GM03348 (cell line): ENCODE data around the gene POLG.

ENCODE experiments used
- DNase-seq: peaks from one replicate; pipeline ENCODE4 v3.0.0; 2012; ENCODE audit warnings: low spot score

POLG gene

DNA sequence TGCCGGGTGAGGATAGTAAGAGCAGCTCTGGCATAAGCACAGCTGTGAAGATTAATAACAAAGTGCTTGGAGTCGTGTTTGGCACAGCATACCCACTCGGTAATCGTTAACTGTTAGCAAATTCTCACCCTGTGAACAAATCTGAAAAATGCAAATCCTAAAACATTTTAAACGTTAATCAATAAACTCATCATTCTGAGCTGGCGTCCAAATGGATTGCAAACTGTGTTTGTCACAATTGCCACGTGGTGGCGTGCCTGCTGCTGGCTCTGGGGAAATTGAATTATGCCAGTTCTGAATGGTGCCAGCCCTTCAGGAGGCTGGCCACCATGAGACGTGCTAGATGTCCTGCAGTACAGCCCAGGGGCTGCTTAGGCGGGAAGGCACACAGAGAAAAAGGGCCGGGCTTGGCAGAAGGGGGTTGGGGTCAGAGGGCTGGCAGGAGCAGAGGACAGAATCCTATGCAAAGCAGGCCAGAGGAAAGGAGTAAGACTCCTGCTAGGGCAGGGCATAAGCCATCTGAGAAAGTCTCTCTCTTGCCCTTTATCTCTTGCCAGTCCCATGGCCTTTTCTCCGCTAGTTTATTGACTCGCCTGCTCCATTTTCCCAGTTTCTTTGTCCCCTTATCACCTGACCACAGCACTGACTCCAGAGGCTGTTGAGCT, 22.1 kb upstream of the POLG start:
- DNase-seq, result no peak

DNA sequence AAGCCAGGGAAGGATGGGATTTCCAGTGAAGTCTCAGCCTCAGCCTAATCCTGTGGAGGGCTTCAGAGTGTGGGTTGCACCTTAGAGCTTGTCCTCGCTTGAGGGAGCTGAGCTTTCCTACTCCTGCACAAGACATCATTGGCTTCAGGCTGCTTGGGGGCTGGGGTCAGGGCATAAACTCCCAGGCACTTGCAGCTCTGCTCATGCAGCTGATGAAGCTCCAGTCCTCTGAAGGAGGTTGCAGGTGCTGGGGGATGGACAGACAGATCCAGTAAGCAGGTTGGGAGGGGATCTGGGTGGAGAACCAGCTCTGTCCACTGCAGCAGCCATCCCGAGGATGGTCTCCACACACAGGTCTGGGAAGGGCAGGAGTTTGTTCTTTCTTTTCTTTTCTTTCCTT, 19.4 kb upstream of the POLG start:
- no peak for DNase-seq

DNA sequence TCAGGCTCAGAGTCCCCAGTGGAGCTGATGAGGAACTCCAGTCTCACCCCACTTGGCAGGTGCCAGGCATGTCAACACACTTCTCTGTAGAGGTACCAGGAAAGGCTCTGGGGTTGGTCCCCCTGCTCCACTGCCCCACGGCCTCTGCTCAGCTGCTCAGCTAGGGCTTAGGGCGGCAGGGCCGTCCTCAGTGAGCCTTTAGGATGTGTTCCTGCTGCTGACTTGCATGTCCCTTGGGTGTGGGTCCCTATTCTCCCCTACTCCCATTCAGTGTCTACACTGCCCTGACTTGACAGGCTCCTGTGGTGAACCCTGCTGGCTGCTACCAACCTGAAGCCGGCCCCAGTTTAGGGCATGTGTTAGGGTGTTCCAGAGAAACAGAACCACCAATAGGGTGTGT, 17.9 kb upstream of the POLG start:
- DNase-seq, result no peak

DNA sequence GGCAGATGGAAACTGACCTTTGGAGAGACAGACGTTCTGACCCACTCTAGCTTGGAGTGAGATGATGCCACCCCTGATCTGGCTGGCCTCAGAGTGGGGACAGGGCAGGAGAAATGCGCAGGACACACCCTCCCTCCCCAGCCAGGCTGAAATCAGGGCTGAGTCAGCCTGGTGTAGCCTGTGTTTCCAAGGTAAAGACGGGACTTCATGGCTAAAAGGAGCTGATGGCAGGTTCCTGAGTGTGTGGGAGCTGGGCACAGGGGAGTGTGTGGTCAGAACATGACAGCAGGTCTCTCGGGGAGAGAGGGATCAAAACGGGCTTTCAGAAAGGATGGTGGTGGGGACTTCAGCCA, 14.6 kb upstream of the POLG start:
- DNase-seq, result no peak

DNA sequence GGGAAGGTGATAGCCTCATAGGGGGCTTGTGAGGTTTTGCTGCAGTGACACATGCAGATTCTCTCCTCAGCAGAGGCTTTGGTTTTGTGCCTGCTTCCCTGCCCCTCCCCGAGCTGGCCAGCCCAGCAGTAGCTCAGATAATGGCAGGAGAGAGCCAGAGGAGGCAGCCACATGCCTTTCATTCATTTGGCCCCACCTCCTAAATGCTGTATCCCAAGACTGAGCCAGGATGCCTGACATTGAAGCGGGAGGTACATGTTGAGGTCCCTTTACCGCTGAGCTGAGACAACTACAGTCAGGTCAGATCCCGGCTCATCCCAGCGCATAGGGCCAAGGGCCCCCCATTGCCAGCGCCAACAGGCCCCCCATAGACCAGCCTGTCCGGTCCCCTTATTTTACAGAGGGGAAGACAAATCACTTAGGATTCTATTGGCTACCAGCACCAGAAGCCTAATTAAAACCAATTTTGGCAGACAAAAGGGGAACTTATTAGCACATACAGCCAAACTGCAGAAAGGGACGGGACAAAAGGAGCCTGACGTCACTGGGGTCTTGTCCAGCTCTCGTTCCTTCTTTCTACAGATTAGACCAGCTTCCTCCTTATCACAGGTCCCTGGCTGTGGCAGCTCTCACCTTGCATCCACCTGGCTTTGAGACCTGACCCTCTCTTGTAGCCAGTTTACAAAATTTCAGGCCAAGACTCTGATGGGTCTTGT, 12.1 kb upstream of the POLG start:
- DNase-seq, result no peak

DNA sequence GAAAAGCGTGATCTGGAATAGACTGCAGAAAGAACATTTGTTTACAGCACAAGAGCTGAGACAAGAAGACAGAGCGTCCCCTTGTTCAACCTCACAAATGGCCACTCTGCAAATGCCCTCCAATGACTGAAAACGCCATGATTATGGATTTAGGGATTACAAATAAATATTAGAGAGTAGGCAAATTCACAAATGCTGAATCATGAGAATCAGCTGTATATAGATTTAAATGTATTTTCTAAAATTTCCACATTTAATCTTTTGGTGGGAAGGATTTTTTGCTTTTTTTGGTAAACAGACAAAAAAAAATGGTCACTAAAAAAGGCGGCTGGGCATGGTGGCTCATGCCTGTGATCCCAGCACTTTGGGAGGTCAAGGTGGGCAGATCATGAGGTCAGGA, 10.6 kb upstream of the POLG start:
- no peak for DNase-seq

DNA sequence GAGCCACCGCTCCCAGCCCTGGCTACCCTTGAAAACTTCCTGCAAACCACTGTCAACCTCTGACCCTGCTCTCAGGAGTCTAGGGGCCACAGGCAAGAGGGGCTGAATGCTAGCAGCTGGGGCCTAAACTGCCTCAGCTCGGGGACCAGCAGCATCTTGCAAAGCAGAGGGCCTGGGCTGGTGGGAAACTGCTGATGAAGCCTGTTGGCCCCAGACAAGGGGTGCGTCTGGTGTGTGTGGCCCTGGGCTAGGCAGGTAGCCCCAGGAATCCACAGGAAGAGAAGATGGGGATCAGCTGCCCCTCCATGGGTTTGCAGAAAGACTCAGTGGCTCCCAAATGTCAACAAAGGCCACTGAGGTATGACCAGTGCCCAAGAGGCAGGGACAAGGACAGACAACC, 8.2 kb upstream of the POLG start:
- no peak for DNase-seq

DNA sequence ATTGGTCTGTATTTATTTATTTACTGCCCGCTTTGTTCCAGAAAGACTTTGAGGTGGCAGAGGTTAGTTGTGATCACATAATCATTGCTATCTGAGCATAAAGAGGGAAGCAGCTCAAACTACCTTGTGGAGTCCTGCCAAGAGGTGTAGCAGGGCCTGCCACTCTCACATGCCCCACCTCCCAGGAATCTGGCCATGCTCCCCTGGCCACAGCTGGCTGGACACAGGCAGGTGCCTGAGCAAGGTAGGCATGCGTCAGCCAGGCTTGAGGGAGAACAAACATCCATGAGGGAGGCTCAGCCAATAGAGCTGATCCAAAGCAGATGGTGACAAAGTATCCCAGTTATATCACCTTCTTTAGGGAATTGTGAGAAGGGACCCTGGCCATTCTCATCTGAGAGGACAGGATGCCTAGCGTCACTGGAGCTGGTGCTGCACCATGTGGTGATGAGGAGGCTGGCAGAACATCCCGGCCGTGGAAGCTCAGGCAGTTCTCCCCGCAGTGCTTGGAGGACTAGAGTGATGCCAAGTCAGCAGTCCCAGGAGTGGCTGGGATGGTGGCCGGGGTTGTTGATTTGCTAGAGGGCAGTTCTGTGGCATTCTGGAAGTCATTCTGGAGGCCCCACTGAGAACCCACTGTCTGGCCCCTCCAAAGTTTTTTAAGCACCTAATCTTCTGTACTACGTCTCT, 6.8 kb upstream of the POLG start:
- no peak for DNase-seq

DNA sequence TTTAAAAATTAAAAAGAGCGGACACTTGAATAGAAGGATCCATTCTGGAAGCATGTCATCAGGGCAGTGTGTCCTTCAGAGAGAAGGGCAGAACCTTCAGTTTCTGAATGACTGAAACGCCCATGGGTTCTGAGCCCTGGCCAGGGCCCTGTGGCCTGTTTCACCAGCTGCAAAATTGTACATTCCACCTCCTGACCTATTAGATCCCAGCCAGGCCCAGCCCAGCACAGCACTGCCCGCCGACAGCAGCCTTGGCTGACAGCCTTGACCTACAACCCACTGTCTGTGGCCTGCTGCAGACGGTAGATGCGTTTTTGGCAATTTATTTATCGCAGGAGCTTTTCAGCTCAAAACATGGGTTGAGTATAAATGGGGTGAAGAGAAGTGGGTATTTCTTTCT, 5.9 kb upstream of the POLG start:
- DNase-seq, result no peak

DNA sequence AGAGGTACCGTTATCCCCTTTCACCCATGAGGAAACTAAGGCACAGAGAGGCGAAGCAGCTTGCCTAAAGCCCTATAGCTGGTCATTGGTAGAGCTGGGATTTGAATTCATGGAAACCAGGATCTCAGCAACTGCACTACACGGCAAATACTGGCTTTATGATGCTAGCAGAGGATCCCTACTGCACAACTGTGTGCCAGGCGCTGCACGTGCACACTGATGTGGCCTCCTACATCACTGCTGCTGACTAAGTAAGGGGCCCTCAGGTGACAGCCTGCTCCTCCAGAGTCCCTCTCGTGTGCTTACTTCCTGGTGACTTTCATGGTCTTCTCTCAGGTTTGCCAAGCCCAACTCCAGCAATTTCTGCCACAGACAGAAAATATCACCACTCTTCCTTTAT, 3.4 kb upstream of the POLG start:
- no peak for DNase-seq

DNA sequence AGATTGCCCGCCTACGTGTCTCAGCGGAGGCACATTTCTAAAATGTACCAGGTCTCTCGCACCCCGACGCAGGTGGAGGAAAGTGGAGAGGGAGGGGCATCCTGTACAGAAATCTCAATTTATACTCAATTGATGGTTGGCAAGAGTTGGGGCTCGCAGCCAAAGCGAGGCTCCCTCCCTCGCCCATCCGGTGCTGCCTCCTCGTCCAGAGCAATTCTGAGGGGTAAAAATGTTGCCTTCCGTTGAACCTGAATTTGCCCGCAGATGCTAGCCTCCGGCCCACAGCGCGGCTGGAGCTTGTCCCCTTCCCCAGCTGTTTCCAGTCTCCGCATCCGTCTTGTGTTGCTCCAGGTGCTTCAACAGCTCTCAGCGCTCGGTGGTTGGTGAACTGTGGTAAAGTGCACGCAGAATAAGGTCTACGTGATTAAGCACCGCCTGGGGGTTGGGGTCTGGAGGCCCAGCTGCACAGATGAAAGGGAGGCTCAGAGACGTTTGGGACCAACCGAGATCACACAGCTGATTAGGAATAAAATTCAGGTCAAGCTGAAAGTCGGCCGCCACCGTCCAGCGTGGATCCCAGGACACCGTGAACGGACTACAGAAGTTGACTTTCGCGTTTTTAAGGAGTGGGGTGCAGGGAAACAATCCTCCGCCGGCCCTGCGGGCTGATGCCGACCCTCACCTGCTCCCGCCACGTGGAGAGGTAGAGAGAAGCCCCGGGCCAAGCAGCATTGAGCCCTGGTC, 846 bp upstream of the POLG start:
- DNase-seq, result no peak

DNA sequence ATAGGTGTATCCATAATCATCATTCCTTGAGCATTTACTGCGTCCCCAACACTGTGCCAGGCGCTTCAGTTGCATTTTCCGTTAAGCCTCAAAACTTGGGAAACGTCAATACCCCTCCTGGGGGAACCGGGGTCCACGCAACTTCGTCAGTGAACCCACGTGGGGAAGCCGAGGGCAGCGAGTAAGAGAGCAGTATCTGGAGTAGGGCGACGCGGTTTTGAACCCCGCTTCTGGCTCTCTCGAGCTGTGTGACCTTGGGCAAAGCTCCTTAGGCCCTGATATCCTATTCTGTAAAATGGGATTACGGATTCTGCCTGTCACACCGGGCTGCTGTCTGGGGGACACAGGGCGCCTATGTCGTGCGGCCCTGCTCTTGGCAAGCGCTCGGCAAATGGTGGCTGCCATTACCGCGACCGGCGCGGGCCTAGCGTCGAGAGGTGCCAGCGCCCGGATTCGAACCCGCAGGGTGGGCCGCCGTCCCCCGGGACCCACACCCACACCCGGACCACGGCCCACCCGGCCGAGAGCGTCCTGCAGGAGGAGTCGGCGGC, 590 bp downstream of the POLG start:
- peak; percentile 85 for DNase-seq

DNA sequence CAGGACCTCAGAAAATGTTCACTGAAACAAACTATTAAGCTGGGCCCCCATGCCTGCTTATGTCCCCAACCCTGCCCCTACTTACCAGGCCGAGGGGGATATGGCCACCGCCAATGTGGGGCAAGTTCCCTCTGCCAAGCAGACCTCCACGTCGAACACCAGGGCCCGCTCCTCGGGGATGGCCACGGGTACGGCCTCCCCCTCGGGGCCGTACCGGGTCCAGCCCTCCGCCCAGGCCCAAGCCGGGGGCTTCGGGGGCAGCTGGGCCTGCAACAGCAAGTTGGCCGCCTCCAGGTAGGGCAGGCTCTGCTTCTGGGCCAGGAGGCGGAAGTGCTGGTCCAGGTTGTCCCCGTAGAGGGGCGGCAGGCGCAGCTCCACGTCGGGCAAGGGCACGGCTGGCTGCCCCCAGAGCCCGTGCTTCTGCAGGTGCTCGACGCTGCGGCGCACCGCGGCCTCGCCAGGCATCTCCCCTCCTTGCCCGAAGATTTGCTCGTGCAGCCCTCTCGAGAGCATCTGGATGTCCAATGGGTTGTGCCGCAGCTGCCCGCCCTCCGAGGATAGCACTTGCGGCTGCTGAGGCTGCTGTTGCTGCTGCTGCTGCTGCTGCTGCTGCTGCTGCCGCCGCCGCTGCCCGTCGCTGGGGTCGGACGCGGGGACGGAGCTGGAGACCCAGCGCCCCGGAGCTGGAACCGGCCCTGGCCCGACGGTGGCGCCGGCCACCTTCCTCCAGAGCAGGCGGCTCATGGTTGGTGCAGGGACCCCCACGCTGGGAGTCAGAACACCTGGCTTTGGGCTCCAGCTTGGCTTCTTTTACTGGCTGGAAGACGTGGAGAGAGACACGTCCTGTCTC, 1.4 kb downstream of the POLG start:
- DNase-seq, result no peak

DNA sequence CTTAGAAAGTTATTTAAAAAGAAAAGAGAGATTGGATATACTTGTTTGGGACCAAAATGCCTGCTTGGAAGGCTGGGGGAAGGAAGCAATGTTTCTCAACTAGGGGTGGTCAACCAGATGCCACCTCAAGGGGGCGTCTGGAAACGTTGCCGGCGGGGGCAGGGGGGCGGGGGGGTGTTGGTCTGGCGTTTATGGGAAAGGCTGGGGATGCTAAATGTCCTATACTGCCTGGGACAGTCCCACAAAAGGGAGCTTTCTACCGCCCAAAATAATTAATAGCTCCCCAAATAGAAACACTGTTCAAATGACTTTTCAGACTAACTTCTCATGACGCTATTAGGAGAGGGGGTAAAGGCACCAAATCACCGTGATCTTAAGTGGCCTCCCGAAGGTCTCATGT, 2.2 kb downstream of the POLG start:
- peak; percentile 61 for DNase-seq

DNA sequence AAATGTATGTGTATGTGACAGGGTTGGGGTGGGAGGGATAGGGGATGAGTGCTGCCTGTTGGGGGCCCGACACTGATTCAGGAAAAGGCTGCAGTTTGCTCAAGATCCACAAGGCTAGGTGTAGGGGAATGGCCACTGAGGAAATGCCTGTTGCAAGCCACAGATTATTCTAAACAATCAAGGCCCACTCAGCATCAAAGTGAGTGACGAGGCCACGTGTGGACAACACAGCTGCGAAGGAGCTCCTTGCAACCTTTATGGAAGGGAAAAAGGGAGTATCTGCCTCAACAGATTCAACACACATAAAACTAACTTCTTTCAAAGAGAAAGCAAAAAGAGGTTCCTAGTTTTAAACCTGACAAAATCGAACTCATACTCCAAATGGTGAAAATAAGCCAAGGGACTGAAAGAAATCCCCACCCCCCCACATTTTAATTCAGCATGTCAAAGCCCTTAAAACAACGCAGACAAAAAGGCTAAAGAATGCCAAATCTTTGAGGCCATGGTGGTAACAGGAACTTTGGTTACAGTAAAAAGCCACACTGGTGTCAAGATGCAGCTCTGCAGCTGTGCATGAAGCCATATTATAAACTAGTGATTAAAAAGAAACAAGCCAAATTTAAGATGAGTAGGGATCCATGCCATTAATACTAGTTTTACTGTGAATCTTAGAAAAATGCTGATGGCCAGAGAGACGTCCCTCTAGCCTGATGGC, 3.6 kb downstream of the POLG start:
- DNase-seq, result no peak

DNA sequence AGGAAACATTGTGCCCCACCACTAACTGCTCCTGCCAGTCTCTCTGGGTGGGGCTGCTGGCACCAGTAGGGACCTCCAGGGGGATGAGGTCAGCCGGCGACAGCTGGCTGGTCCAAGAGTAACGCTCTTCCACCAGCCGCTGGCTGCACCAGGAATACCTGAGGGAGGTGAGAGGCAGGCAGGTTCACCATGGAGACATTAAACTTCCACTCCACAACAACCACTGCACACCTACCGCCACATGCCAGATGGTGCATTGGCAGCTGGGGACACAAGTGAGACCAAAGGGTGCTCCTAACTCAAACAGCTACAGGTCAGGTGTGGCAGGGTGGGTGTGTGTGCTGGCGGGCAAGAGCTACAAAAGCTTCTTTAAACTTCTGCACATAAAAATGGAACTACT, 4.5 kb downstream of the POLG start:
- DNase-seq, result no peak

DNA sequence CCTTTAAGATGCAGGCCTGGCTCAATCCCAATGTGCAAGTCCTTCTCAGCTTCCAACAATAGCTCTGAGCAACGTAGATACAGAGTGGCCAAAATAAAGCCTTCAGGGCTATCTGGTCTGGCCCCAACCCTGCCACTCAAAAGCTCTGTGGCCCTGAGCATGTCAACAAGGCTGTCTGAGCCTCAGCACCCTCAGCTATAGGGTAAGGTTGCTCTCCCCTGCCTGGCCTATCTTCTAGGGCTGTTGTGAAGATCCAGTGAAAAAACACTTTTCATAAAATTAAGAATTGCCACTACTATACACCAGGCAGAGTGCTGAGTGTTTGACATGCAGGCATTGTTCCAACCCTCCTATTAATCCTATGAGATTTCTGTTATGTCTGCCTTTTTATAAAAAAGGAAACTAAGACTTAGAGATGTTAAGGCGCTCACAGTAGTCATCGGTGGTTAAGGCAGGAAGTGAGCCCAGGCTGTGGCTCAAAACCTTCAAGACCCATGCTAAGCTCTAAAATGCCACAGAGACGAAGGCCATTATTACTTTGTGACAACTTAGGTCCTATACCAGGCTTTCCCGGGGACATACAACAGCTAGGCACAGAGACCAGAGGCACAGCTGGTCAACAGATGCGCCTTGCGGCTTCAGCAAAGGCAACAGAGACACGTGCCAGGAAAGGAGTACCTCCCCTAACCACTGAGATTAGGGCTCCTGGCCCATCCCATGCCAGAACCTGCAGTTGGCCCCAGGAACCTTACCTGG, 5.1 kb downstream of the POLG start:
- peak; percentile 22 for DNase-seq

DNA sequence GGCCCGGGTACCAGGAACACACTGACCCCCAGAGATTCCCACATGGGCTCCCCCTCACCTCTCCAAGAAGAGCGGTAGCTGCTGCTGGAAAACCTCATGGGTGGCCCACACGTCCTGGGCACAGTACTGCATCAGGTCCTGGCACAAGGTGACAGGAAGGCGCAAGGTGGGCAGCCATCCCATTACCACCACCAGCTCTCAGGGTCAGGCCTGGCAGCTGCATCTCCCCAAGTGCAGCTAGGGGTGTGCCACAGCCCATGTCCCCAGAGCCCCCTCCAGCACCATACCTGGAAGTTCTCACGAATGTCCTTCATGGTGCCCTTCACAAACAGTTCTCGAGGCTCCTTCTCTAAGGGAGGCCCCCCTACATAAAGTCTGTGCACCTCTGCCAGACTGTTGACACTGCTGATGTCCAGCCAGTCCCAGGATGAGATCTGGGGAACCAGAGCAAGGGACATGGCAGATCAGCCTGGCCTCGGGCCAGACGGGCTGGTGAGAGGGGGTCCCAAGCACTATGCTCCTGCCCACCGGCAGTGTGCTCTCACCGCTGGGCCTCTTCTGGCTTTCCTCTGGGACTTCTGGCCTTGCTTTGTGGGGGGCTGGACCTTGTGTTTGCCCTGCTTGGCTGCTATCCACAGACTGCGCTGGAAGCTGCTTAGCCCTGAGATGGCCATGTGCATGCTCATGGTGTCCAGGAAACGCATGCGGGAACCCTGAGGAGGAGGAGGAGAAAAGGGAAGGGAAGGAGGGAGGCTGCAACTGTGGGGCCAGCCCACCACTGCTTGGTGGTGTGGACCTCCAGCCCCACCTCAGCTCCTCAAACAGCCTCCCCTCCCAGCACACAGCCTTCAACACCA, 6.0 kb downstream of the POLG start:
- no peak for DNase-seq

DNA sequence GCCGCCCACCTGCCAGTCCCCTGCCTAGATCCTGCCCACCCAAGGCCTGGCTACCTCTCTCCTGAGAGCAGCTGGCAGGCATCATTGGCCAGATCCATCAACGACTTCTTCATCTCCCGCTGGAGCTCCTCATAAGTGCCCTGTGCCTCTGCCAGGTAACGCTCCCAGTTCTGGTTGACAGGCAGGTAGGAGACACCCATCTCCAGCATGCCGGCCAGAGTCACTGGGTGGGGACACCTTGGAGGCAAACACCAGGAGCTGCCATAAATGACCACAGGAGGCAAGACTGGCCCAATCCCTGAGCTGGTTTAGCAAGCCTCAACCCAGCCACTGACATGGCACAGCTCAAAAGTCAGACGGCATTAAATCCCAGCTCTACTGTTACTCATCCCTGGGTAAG, 7.5 kb downstream of the POLG start:
- no peak for DNase-seq
